ENCODE measurements around the gene ARHGEF28.

GRCh38 chr5:73709536-73710129 lies 83.6 kb downstream of the ARHGEF28 start:
- no peak for TF ChIP-seq GABPA (IDR thresholded peaks at IDR 0.05; ENCODE audit: low read depth)
- no peak for TF ChIP-seq CTCF (IDR thresholded peaks at IDR 0.05; ENCODE audit: insufficient read depth, low read length)
- no peak for TF ChIP-seq POLR2AphosphoS5 (IDR thresholded peaks at IDR 0.05; ENCODE audit: low read depth)
- TF ChIP-seq REST (IDR thresholded peaks at IDR 0.05; ENCODE audit: insufficient replicate concordance, low read depth) = no peak

Measured in HL-60 (cell line).